GM23338 (cell line): ENCODE measurements around the gene RAB15. TPM values are rescaled to one million over a fixed set of nuclear protein-coding genes. Genes with fewer than 3 reads are reported as not detected.

Experiments used
- ATAC-seq: fragments of 200-7000 bp; cut with Tn5 transposase; 3 replicates; pipeline ENCODE4 v1.9.1; 2020
- DNase-seq: peaks from one replicate; pipeline ENCODE4 v3.0.0-alpha.2; 2015; ENCODE audit warnings: low spot score
- H2AFZ ChIP-seq: fragments of 200-600 bp; sonication (generic); 2 replicates; pipeline ENCODE4 v1.8.0; 2016; ENCODE audit warnings: antibody characterized with exemption, mild to moderate bottlenecking, moderate library complexity
- H3F3A ChIP-seq: fragments of 200-600 bp; sonication (generic); replicated peaks from 2 replicates; pipeline ENCODE4 v1.8.0; 2017; ENCODE audit warnings: antibody characterized with exemption, mixed run types, low read depth
- H3K27ac ChIP-seq: fragments of 200-600 bp; sonication (generic); 2 replicates; pipeline ENCODE4 v1.6.1; 2016; ENCODE audit warnings: low read depth
- H3K27me3 ChIP-seq: fragments of 200-600 bp; sonication (generic); 2 replicates; pipeline ENCODE4 v1.8.0; 2016; ENCODE audit warnings: mild to moderate bottlenecking, mixed run types, moderate library complexity; ENCODE audit not compliant: insufficient read depth
- H3K36me3 ChIP-seq: fragments of 200-600 bp; sonication (generic); 2 replicates; pipeline ENCODE4 v1.8.0; 2016; ENCODE audit warnings: mild to moderate bottlenecking; ENCODE audit not compliant: insufficient read depth
- H3K4me1 ChIP-seq: fragments of 200-600 bp; sonication (generic); 2 replicates; pipeline ENCODE4 v1.8.0; 2016; ENCODE audit warnings: mild to moderate bottlenecking, moderate library complexity; ENCODE audit not compliant: insufficient read depth
- H3K4me2 ChIP-seq: fragments of 200-600 bp; sonication (generic); 2 replicates; pipeline ENCODE4 v1.7.1; 2017; ENCODE audit warnings: mixed run types
- H3K4me3 ChIP-seq: fragments of 200-600 bp; sonication (generic); 2 replicates; pipeline ENCODE4 v1.6.1; 2016; ENCODE audit warnings: mixed run types
- H3K79me2 ChIP-seq: fragments of 200-600 bp; sonication (generic); replicated peaks from 2 replicates; pipeline ENCODE4 v1.8.0; 2017; ENCODE audit warnings: mild to moderate bottlenecking; ENCODE audit not compliant: insufficient read depth
- H3K9me2 ChIP-seq: fragments of 200-600 bp; sonication (generic); 2 replicates; pipeline ENCODE4 v1.8.0; 2017; ENCODE audit not compliant: insufficient read depth
- H4K20me1 ChIP-seq: fragments of 200-600 bp; sonication (generic); replicated peaks from 2 replicates; pipeline ENCODE4 v1.8.0; 2017; ENCODE audit warnings: mild to moderate bottlenecking; ENCODE audit not compliant: insufficient read depth
- H3K27ac Mint-ChIP-seq: 2 replicates; pipeline ENCODE4 v1.8.0; 2020; ENCODE audit warnings: inconsistent platforms, mild to moderate bottlenecking, moderate library complexity, mixed read lengths
- H3K27me3 Mint-ChIP-seq: 3 replicates; pipeline ENCODE4 v1.8.0; 2022; ENCODE audit warnings: low read depth, mild to moderate bottlenecking, moderate library complexity, mixed read lengths, inconsistent platforms; ENCODE audit not compliant: insufficient read depth, poor library complexity
- H3K36me3 Mint-ChIP-seq: 3 replicates; pipeline ENCODE4 v1.8.0; 2021; ENCODE audit warnings: low read depth, mild to moderate bottlenecking, inconsistent platforms, moderate library complexity, mixed read lengths
- H3K4me1 Mint-ChIP-seq: 3 replicates; pipeline ENCODE4 v1.8.0; 2020; ENCODE audit warnings: mild to moderate bottlenecking, inconsistent platforms, mixed read lengths
- H3K4me3 Mint-ChIP-seq: 3 replicates; pipeline ENCODE4 v1.8.0; 2021; ENCODE audit warnings: moderate library complexity, mild to moderate bottlenecking, inconsistent platforms, mixed read lengths
- H3K9me3 Mint-ChIP-seq: 3 replicates; pipeline ENCODE4 v1.8.0; 2020; ENCODE audit warnings: moderate library complexity, mild to moderate bottlenecking, inconsistent platforms, mixed read lengths
- EZH2 ChIP-seq: fragments of 200-600 bp; sonication (generic); IDR thresholded peaks from one replicate; pipeline ENCODE4 v1.8.0; 2017; ENCODE audit warnings: antibody characterized with exemption, mild to moderate bottlenecking, low read depth; ENCODE audit not compliant: unreplicated experiment
- EZH2phosphoT487 ChIP-seq: fragments of 200-600 bp; sonication (generic); IDR thresholded peaks from one replicate; pipeline ENCODE4 v1.8.1; 2018; ENCODE audit warnings: antibody characterized with exemption; ENCODE audit not compliant: unreplicated experiment
- JUNB ChIP-seq: IDR thresholded peaks from one replicate; pipeline ENCODE4 v1.6.1; 2016; ENCODE audit warnings: antibody characterized with exemption; ENCODE audit not compliant: unreplicated experiment
- NANOG ChIP-seq: IDR thresholded peaks from 2 replicates; pipeline ENCODE4 v1.6.1; 2016; ENCODE audit warnings: antibody characterized with exemption, borderline replicate concordance
- POLR2AphosphoS5 ChIP-seq: IDR thresholded peaks from 2 replicates; pipeline ENCODE4 v1.6.1; 2016; ENCODE audit warnings: antibody characterized with exemption, low read depth
- STAT1 ChIP-seq: IDR thresholded peaks from one replicate; pipeline ENCODE4 v1.6.1; 2016; ENCODE audit warnings: antibody characterized with exemption; ENCODE audit not compliant: unreplicated experiment
- ZNF114 ChIP-seq: fragments of 250-450 bp; sonication (Bioruptor Pico); IDR thresholded peaks from 2 replicates; pipeline ENCODE4 v1.5.0; 2020; ENCODE audit warnings: mild to moderate bottlenecking, moderate library complexity
- ZNF331 ChIP-seq: fragments of 250-450 bp; sonication (Bioruptor Pico); IDR thresholded peaks from 2 replicates; pipeline ENCODE4 v1.5.0; 2020; ENCODE audit warnings: low read depth, mild to moderate bottlenecking, moderate library complexity
- polyA plus RNA-seq: library from polyadenylated mRNA; unstranded; fragments of >200 nt; fragmentation: Nextera tagmentation; extraction: Ambion mirVana; gene quantifications from 2 replicates; pipeline ENCODE4 v1.2.1, GENCODE V29; 2016
- total RNA-seq: library from RNA; depleted of rRNA; stranded (reverse); fragments of >200 nt; shearing (Covaris generic); gene quantifications from 2 replicates; pipeline ENCODE4 v1.2.3, GENCODE V29; 2014
- TF ChIP-seq, protein P1 (sequence below), 2 experiments: fragments of 200-600 bp in 1 of 2; sonication (generic) in 1 of 2; conservative IDR thresholded peaks; 2 replicates each; pipeline versions ENCODE4 v1.5.1 to v1.6.1; 2016 to 2017; ENCODE audit warnings: antibody characterized with exemption in 2 of 2, low read depth in 2 of 2, mild to moderate bottlenecking in 2 of 2, moderate library complexity in 1 of 2
- TF ChIP-seq, protein P2 (sequence below): fragments of 250-450 bp; sonication (Bioruptor Pico); IDR thresholded peaks from 2 replicates; pipeline ENCODE4 v1.5.0; 2020; ENCODE audit warnings: mild to moderate bottlenecking, moderate library complexity
- TF ChIP-seq, protein P3 (sequence below): IDR thresholded peaks from 2 replicates; pipeline ENCODE4 v1.6.1; 2016; ENCODE audit warnings: antibody characterized with exemption
- TF ChIP-seq, protein P4 (sequence below): IDR thresholded peaks from one replicate; pipeline ENCODE4 v1.6.1; 2018; ENCODE audit warnings: antibody characterized with exemption; ENCODE audit not compliant: unreplicated experiment

RAB15 gene
- total and polyA plus RNA-seq, 2 experiments from 2014 or later, result 17.4 to 43.3 TPM

DNA sequence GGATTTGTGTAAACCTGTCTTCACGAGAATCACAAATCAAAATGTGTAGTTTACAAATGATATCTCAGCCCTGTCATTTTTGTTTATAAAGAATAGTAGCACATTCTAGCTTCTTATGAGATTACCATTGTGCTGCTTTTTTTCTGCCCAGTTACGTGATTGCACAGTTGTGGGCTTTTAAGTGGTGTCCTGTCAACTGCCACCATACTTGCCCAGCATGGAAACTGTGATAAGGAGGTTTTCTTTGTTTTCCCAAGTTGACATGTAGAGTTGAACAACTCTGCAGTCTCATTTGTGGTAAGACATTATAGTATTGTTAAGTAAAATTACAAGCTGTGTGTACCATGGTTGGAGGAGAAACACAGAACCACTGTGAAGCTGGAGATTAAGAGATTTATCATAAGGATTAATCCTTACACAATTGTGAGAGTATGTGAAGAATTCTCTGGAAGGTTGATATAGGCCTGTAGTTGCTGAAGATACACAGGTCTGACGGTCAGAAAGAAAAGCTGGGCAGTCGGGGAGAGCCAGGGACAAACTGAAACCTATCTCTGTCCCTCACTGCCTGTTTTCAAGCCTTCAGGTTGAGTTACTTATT lies 45.6 kb downstream of the RAB15 start (continued):
- TF ChIP-seq, protein P1, sequence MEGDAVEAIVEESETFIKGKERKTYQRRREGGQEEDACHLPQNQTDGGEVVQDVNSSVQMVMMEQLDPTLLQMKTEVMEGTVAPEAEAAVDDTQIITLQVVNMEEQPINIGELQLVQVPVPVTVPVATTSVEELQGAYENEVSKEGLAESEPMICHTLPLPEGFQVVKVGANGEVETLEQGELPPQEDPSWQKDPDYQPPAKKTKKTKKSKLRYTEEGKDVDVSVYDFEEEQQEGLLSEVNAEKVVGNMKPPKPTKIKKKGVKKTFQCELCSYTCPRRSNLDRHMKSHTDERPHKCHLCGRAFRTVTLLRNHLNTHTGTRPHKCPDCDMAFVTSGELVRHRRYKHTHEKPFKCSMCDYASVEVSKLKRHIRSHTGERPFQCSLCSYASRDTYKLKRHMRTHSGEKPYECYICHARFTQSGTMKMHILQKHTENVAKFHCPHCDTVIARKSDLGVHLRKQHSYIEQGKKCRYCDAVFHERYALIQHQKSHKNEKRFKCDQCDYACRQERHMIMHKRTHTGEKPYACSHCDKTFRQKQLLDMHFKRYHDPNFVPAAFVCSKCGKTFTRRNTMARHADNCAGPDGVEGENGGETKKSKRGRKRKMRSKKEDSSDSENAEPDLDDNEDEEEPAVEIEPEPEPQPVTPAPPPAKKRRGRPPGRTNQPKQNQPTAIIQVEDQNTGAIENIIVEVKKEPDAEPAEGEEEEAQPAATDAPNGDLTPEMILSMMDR (conservative IDR thresholded peaks at IDR 0.05; ENCODE audit: low read depth in 2 of 2), result no peak
- TF ChIP-seq, protein P2, sequence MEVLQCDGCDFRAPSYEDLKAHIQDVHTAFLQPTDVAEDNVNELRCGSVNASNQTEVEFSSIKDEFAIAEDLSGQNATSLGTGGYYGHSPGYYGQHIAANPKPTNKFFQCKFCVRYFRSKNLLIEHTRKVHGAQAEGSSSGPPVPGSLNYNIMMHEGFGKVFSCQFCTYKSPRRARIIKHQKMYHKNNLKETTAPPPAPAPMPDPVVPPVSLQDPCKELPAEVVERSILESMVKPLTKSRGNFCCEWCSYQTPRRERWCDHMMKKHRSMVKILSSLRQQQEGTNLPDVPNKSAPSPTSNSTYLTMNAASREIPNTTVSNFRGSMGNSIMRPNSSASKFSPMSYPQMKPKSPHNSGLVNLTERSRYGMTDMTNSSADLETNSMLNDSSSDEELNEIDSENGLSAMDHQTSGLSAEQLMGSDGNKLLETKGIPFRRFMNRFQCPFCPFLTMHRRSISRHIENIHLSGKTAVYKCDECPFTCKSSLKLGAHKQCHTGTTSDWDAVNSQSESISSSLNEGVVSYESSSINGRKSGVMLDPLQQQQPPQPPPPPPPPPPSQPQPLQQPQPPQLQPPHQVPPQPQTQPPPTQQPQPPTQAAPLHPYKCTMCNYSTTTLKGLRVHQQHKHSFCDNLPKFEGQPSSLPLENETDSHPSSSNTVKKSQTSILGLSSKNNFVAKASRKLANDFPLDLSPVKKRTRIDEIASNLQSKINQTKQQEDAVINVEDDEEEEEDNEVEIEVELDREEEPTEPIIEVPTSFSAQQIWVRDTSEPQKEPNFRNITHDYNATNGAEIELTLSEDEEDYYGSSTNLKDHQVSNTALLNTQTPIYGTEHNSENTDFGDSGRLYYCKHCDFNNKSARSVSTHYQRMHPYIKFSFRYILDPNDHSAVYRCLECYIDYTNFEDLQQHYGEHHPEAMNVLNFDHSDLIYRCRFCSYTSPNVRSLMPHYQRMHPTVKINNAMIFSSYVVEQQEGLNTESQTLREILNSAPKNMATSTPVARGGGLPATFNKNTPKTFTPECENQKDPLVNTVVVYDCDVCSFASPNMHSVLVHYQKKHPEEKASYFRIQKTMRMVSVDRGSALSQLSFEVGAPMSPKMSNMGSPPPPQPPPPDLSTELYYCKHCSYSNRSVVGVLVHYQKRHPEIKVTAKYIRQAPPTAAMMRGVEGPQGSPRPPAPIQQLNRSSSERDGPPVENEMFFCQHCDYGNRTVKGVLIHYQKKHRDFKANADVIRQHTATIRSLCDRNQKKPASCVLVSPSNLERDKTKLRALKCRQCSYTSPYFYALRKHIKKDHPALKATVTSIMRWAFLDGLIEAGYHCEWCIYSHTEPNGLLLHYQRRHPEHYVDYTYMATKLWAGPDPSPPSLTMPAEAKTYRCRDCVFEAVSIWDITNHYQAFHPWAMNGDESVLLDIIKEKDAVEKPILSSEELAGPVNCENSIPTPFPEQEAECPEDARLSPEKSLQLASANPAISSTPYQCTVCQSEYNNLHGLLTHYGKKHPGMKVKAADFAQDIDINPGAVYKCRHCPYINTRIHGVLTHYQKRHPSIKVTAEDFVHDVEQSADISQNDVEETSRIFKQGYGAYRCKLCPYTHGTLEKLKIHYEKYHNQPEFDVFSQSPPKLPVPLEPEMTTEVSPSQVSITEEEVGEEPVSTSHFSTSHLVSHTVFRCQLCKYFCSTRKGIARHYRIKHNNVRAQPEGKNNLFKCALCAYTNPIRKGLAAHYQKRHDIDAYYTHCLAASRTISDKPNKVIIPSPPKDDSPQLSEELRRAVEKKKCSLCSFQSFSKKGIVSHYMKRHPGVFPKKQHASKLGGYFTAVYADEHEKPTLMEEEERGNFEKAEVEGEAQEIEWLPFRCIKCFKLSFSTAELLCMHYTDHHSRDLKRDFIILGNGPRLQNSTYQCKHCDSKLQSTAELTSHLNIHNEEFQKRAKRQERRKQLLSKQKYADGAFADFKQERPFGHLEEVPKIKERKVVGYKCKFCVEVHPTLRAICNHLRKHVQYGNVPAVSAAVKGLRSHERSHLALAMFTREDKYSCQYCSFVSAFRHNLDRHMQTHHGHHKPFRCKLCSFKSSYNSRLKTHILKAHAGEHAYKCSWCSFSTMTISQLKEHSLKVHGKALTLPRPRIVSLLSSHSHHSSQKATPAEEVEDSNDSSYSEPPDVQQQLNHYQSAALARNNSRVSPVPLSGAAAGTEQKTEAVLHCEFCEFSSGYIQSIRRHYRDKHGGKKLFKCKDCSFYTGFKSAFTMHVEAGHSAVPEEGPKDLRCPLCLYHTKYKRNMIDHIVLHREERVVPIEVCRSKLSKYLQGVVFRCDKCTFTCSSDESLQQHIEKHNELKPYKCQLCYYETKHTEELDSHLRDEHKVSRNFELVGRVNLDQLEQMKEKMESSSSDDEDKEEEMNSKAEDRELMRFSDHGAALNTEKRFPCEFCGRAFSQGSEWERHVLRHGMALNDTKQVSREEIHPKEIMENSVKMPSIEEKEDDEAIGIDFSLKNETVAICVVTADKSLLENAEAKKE (CRISPR knock-in tag), result no peak
- no peak for TF ChIP-seq STAT1

DNA sequence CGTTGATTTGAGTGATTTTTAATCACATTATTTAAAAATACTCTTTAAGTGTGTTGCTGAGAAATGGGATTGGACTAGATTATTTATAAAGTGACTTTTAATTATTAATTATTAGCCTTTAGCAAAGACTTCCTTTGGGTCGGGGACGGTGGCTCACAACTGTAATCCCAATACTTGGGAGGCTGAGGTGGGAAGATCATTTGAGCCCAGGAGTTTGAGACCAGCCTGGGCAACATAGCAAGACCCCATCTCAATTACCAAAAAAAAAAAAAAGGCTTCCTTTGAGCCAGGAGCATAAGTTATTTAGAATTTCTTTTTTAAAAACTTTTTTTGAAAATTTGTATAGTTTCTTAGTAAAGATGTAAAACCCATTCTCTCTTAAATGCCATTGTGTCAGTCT lies 49.1 kb downstream of the RAB15 start:
- Histone ChIP-seq H2AFZ (no peak overlapping the region), H3F3A (peaks cover 3% of the 10 kb centered on the region; the same call in 1 of the 2 replicates), H4K20me1 (0 out of 2 replicates have a peak, but pooled peaks cover 3% of the 10 kb centered on the region), H3K36me3 (peaks cover 23% of the 10 kb centered on the region; the same call in 1 of the 2 replicates), H3K79me2 (0 out of 2 replicates have a peak, but pooled peaks cover 4% of the 10 kb centered on the region), H3K27ac (no peak overlapping the region), H3K9me2 (no peaks in the 10 kb centered on the region), H3K4me1 (no peaks in the 10 kb centered on the region), H3K4me2 (no peak overlapping the region), H3K4me3 (no peak overlapping the region), H3K27me3 (no peaks in the 10 kb centered on the region)
- Mint-ChIP-seq H3K4me3 (no peak overlapping the region), H3K9me3 (no peaks in the 10 kb centered on the region), H3K4me1 (no peaks in the 10 kb centered on the region), H3K27ac (no peak overlapping the region), H3K36me3 (peaks cover 22% of the 10 kb centered on the region), H3K27me3 (peaks cover 3% of the 10 kb centered on the region)
- ATAC-seq, result no peak
- no peak for DNase-seq
- TF ChIP-seq STAT1 (no peak), EZH2 (no peak), JUNB (no peak), NANOG (no peak), EZH2phosphoT487 (no peak), ZNF114 (no peak), ZNF331 (no peak), POLR2AphosphoS5 (no peak)
- TF ChIP-seq, protein P3, sequence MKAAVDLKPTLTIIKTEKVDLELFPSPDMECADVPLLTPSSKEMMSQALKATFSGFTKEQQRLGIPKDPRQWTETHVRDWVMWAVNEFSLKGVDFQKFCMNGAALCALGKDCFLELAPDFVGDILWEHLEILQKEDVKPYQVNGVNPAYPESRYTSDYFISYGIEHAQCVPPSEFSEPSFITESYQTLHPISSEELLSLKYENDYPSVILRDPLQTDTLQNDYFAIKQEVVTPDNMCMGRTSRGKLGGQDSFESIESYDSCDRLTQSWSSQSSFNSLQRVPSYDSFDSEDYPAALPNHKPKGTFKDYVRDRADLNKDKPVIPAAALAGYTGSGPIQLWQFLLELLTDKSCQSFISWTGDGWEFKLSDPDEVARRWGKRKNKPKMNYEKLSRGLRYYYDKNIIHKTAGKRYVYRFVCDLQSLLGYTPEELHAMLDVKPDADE, result no peak
- TF ChIP-seq, protein P4, sequence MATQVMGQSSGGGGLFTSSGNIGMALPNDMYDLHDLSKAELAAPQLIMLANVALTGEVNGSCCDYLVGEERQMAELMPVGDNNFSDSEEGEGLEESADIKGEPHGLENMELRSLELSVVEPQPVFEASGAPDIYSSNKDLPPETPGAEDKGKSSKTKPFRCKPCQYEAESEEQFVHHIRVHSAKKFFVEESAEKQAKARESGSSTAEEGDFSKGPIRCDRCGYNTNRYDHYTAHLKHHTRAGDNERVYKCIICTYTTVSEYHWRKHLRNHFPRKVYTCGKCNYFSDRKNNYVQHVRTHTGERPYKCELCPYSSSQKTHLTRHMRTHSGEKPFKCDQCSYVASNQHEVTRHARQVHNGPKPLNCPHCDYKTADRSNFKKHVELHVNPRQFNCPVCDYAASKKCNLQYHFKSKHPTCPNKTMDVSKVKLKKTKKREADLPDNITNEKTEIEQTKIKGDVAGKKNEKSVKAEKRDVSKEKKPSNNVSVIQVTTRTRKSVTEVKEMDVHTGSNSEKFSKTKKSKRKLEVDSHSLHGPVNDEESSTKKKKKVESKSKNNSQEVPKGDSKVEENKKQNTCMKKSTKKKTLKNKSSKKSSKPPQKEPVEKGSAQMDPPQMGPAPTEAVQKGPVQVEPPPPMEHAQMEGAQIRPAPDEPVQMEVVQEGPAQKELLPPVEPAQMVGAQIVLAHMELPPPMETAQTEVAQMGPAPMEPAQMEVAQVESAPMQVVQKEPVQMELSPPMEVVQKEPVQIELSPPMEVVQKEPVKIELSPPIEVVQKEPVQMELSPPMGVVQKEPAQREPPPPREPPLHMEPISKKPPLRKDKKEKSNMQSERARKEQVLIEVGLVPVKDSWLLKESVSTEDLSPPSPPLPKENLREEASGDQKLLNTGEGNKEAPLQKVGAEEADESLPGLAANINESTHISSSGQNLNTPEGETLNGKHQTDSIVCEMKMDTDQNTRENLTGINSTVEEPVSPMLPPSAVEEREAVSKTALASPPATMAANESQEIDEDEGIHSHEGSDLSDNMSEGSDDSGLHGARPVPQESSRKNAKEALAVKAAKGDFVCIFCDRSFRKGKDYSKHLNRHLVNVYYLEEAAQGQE, result no peak
